HG03342 (cell line): ENCODE measurements around the gene SENP5.
"Not testable (repeated sequence)": the region's sequence is repeated elsewhere in the genome, so short reads cannot be mapped to it uniquely, and the experiment has no call there.

Experiments used
- ATAC-seq: cut with Tn5 transposase; IDR thresholded peaks from one replicate; pipeline ENCODE4 v1.9.1; 2021; ENCODE audit warnings: mild to moderate bottlenecking, moderate library complexity; ENCODE audit not compliant: unreplicated experiment

SENP5 gene

GRCh38 chr3:196938124-196938523 lies 70.4 kb downstream of the SENP5 start:
- no peak for ATAC-seq

GRCh38 chr3:196938576-196938975 lies 70.9 kb downstream of the SENP5 start:
- ATAC-seq = no peak

- peak; percentile 19 for ATAC-seq
Observed at GRCh38 chr3:196941729-196942225, 74.1 kb downstream of the SENP5 start.

GRCh38 chr3:196942226-196942914 lies 74.7 kb downstream of the SENP5 start, which contains the start of gene NCBP2:
TSS of gene NCBP2 (minus strand) at chr3:196942528. CDS start at chr3:196942503, 25 bp downstream.
- peak; percentile 90 for ATAC-seq

GRCh38 chr3:196942915-196943277 lies 75.2 kb downstream of the SENP5 start:
- ATAC-seq = peak; percentile 9

GRCh38 chr3:196944037-196944790 lies 76.5 kb downstream of the SENP5 start:
- ATAC-seq = not testable (repeated sequence)

GRCh38 chr3:196947136-196947859 lies 79.6 kb downstream of the SENP5 start:
- ATAC-seq = no peak

GRCh38 chr3:196947860-196948441 lies 80.2 kb downstream of the SENP5 start:
- no peak for ATAC-seq

- no peak for ATAC-seq
Observed at GRCh38 chr3:196948442-196949284, 80.9 kb downstream of the SENP5 start.

GRCh38 chr3:196949285-196949619 lies 81.5 kb downstream of the SENP5 start:
- ATAC-seq = no peak

GRCh38 chr3:196949750-196950149 lies 82.0 kb downstream of the SENP5 start:
- no peak for ATAC-seq

GRCh38 chr3:196951371-196951770 lies 83.7 kb downstream of the SENP5 start:
- ATAC-seq = no peak

- no peak for ATAC-seq
Observed at GRCh38 chr3:196954832-196955231, 87.1 kb downstream of the SENP5 start.

GRCh38 chr3:196962108-196962929 lies 94.6 kb downstream of the SENP5 start:
- no peak for ATAC-seq

- ATAC-seq = no peak
Observed at GRCh38 chr3:196962930-196963630, 95.4 kb downstream of the SENP5 start.

- no peak for ATAC-seq
Observed at GRCh38 chr3:196963631-196963953, 95.9 kb downstream of the SENP5 start.

GRCh38 chr3:196965112-196965803 lies 97.5 kb downstream of the SENP5 start:
- ATAC-seq = no peak

- no peak for ATAC-seq
Observed at GRCh38 chr3:196965804-196966173, 98.1 kb downstream of the SENP5 start.
